Measurements from ENCODE around the gene MPND. TPM values are rescaled to one million over a fixed set of nuclear protein-coding genes. Genes with fewer than 3 reads are reported as not detected.

MPND gene
- total RNA-seq, 1 experiment from 2014 or later = 4.4 TPM

GRCh38 chr19:4358709-4359626, 15.6 kb downstream of the MPND start:
- Histone ChIP-seq H3K4me3 (no peak overlapping the region), H3K27me3 (no peaks in the 10 kb centered on the region), H3K36me3 (peaks cover 2% of the 10 kb centered on the region; the same call in 1 of the 2 replicates), H3K9me3 (no peaks in the 10 kb centered on the region)
- no peak for DNase-seq

GRCh38 chr19:4359627-4360000, 16.3 kb downstream of the MPND start:
- H3K9me3 ChIP-seq = no peaks in the 10 kb centered on the region
- no peaks in the 10 kb centered on the region for H3K27me3 ChIP-seq
- DNase-seq = no peak
- H3K36me3 ChIP-seq = peaks cover 2% of the 10 kb centered on the region; the same call in 1 of the 2 replicates
- H3K4me3 ChIP-seq = no peak overlapping the region

- DNase-seq = no peak
- Histone ChIP-seq H3K36me3 (peaks cover 2% of the 10 kb centered on the region; the same call in 1 of the 2 replicates), H3K9me3 (no peaks in the 10 kb centered on the region), H3K4me3 (no peak overlapping the region), H3K27me3 (no peaks in the 10 kb centered on the region)
These were observed 16.8 kb downstream of the MPND start for GRCh38 chr19:4360081-4360569.

- no peak for DNase-seq
- H3K9me3 ChIP-seq = no peaks in the 10 kb centered on the region
- no peak overlapping the region for H3K4me3 ChIP-seq
- no peaks in the 10 kb centered on the region for H3K27me3 ChIP-seq
- peaks cover 2% of the 10 kb centered on the region; the same call in 1 of the 2 replicates for H3K36me3 ChIP-seq
These were observed 17.3 kb downstream of the MPND start for GRCh38 chr19:4360641-4361151.

GRCh38 chr19:4361152-4362046, 18.0 kb downstream of the MPND start:
- H3K36me3 ChIP-seq = peaks cover 2% of the 10 kb centered on the region; the same call in 1 of the 2 replicates
- DNase-seq = no peak
- H3K27me3 ChIP-seq = no peaks in the 10 kb centered on the region
- H3K9me3 ChIP-seq = no peaks in the 10 kb centered on the region
- no peak overlapping the region for H3K4me3 ChIP-seq

- Histone ChIP-seq H3K4me3 (no peak overlapping the region), H3K9me3 (no peaks in the 10 kb centered on the region), H3K36me3 (peaks cover 2% of the 10 kb centered on the region; the same call in 1 of the 2 replicates), H3K27me3 (no peaks in the 10 kb centered on the region)
- DNase-seq = no peak
These were observed 18.9 kb downstream of the MPND start for GRCh38 chr19:4362101-4362828.

GRCh38 chr19:4362831-4363545, 19.6 kb downstream of the MPND start:
- Histone ChIP-seq H3K4me3 (no peak overlapping the region), H3K9me3 (no peaks in the 10 kb centered on the region), H3K27me3 (no peaks in the 10 kb centered on the region), H3K36me3 (peaks cover 2% of the 10 kb centered on the region; the same call in 1 of the 2 replicates)
- no peak for DNase-seq

GRCh38 chr19:4363571-4364304, 20.4 kb downstream of the MPND start:
- Histone ChIP-seq H3K4me3 (no peak overlapping the region), H3K36me3 (peaks cover 2% of the 10 kb centered on the region; the same call in 1 of the 2 replicates), H3K9me3 (no peaks in the 10 kb centered on the region), H3K27me3 (no peaks in the 10 kb centered on the region)
- DNase-seq = no peak

GRCh38 chr19:4365341-4365740, 22.0 kb downstream of the MPND start:
- Histone ChIP-seq H3K36me3 (peaks cover 2% of the 10 kb centered on the region; the same call in 1 of the 2 replicates), H3K27me3 (no peaks in the 10 kb centered on the region), H3K9me3 (no peaks in the 10 kb centered on the region), H3K4me3 (no peak overlapping the region)
- DNase-seq = no peak

- Histone ChIP-seq H3K4me3 (no peak overlapping the region), H3K9me3 (no peaks in the 10 kb centered on the region), H3K27me3 (no peaks in the 10 kb centered on the region), H3K36me3 (peaks cover 2% of the 10 kb centered on the region; the same call in 1 of the 2 replicates)
- DNase-seq = no peak
These were observed 22.7 kb downstream of the MPND start for GRCh38 chr19:4365791-4366665.

- DNase-seq = no peak
- H3K27me3 ChIP-seq = no peaks in the 10 kb centered on the region
- peaks cover 2% of the 10 kb centered on the region for H3K36me3 ChIP-seq
- H3K4me3 ChIP-seq = no peak overlapping the region
- no peaks in the 10 kb centered on the region for H3K9me3 ChIP-seq
These were observed 23.4 kb downstream of the MPND start for GRCh38 chr19:4366666-4367335.

GRCh38 chr19:4367336-4367723, 24.0 kb downstream of the MPND start:
- Histone ChIP-seq H3K36me3 (no peaks in the 10 kb centered on the region; the same call in none of the 2 replicates), H3K4me3 (no peak overlapping the region), H3K27me3 (no peaks in the 10 kb centered on the region), H3K9me3 (no peaks in the 10 kb centered on the region)
- DNase-seq = no peak

GRCh38 chr19:4367781-4368127, 24.4 kb downstream of the MPND start:
- Histone ChIP-seq H3K36me3 (no peaks in the 10 kb centered on the region; the same call in none of the 2 replicates), H3K9me3 (no peaks in the 10 kb centered on the region), H3K4me3 (no peak overlapping the region), H3K27me3 (no peaks in the 10 kb centered on the region)
- no peak for DNase-seq
